ENCODE measurements around the gene LAMA1. TPM values are rescaled to one million over a fixed set of nuclear protein-coding genes. Genes with fewer than 3 reads are reported as not detected.

Gene LAMA1
- total and polyA plus RNA-seq, 2 donors (not counting 3 experiments of a cell fraction or from before 2014, with no cell fraction given): 0.04 TPM; not detected in 1

DNA sequence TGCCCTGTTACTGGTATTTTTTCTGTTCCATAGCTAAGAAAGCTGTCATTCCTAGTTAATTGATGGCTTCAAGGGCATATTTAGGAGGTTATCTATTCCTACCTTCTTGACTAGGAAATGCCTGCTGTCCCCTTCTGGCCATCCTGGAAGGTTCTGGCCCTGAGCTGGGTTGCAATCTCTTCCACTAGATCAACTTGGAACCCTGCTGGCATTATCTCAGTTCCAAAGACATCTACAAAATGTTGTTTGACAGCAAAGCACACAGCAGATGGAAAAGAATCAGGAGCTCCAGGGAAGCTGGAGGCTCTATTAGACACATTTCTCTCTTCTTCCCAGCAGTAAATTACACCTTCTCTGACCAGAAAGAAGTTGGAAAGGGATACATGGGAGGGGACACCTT lies 196.0 kb downstream of the LAMA1 start:
- Histone ChIP-seq H3K36me3 (ENCODE audit: control insufficient read depth in 2 of 2, extremely low read depth in 1 of 2, insufficient read depth in 2 of 2, low read length in 2 of 2) (no peaks in the 10 kb centered on the region), H4K20me1 (replicated peaks; ENCODE audit: control insufficient read depth, extremely low read depth, insufficient read depth, low read length) (no peaks in the 10 kb centered on the region), H3K27me3 (ENCODE audit: control insufficient read depth in 2 of 2, insufficient read depth in 2 of 2, low read length in 2 of 2) (no peaks in the 10 kb centered on the region), H3K4me2 (ENCODE audit: insufficient read depth, low read length) (no peak overlapping the region), H3K79me2 (ENCODE audit: control insufficient read depth, insufficient read depth, low read length) (no peaks in the 10 kb centered on the region), H2AFZ (ENCODE audit: low read depth, low read length) (no peak overlapping the region), H3K4me3 (replicated peaks in 1 of 3; ENCODE audit: insufficient read depth in 1 of 3, low read depth in 1 of 3, low read length in 3 of 3) (no peak overlapping the region), H3K9me3 (replicated peaks; ENCODE audit: control insufficient read depth, insufficient read depth, low read length) (no peaks in the 10 kb centered on the region), H3K9ac (replicated peaks; ENCODE audit: extremely low read depth, insufficient read depth, low read length) (no peak overlapping the region), H3K4me1 (ENCODE audit: control insufficient read depth, extremely low read depth, insufficient read depth, low read length) (no peaks in the 10 kb centered on the region), H3K27ac (ENCODE audit: insufficient read depth, low read depth, low read length) (no peak overlapping the region), H3K9me1 (replicated peaks; ENCODE audit: control insufficient read depth, extremely low read depth, insufficient read depth, low read length) (no peaks in the 10 kb centered on the region)
- dilution Hi-C loops (cut with MboI; ENCODE audit: extremely low pct_ligation_motif_present, low sequenced_read_pairs) (no loop called here), intact Hi-C loops (cut with micrococcal nuclease) (no loop called here)
- ChIA-PET CTCF (interaction anchor here (0.9 to 3.8 kb wide), 4 partner anchors 12 to 254 kb away, joined by 3 to 153 read pairs (median 8); no protein-coding TSS in a partner anchor), POLR2A (no interaction called here)
- DNase-seq (ENCODE audit: low read depth, low spot score) (no peak), FAIRE-seq (no peak)
- no peak for TF ChIP-seq JUN (IDR thresholded peaks at IDR 0.05; ENCODE audit: borderline replicate concordance, insufficient read depth, insufficient read length, low read depth)
- TF ChIP-seq EZH2 (IDR thresholded peaks at IDR 0.05; ENCODE audit: borderline replicate concordance, low read depth, low read length, severe bottlenecking): no peak
- TF ChIP-seq FOS (IDR thresholded peaks at IDR 0.05; ENCODE audit: borderline replicate concordance, insufficient read depth, low read length): no peak
- TF ChIP-seq, protein P1, sequence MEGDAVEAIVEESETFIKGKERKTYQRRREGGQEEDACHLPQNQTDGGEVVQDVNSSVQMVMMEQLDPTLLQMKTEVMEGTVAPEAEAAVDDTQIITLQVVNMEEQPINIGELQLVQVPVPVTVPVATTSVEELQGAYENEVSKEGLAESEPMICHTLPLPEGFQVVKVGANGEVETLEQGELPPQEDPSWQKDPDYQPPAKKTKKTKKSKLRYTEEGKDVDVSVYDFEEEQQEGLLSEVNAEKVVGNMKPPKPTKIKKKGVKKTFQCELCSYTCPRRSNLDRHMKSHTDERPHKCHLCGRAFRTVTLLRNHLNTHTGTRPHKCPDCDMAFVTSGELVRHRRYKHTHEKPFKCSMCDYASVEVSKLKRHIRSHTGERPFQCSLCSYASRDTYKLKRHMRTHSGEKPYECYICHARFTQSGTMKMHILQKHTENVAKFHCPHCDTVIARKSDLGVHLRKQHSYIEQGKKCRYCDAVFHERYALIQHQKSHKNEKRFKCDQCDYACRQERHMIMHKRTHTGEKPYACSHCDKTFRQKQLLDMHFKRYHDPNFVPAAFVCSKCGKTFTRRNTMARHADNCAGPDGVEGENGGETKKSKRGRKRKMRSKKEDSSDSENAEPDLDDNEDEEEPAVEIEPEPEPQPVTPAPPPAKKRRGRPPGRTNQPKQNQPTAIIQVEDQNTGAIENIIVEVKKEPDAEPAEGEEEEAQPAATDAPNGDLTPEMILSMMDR (IDR thresholded peaks at IDR 0.05; ENCODE audit: extremely low read depth in 1 of 2, insufficient read depth in 1 of 2, low read depth in 1 of 2, low read length in 2 of 2): no peak
- TF ChIP-seq GATA2 (IDR thresholded peaks at IDR 0.05; ENCODE audit: insufficient read depth, insufficient read length, low read depth, low read length): no peak
- TF ChIP-seq MYC (IDR thresholded peaks at IDR 0.05; ENCODE audit: low read depth, low read length): no peak
- TF ChIP-seq, protein P2, sequence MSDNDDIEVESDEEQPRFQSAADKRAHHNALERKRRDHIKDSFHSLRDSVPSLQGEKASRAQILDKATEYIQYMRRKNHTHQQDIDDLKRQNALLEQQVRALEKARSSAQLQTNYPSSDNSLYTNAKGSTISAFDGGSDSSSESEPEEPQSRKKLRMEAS (IDR thresholded peaks at IDR 0.05; ENCODE audit: insufficient read depth, insufficient read length): no peak
- BruUV-seq (replicated peaks): no TSS peak

Measured in endothelial cell of umbilical vein (primary cell).